HG02623 (cell line): ENCODE results near the gene NXN.
"Not testable (repeated sequence)": the region's sequence is repeated elsewhere in the genome, so short reads cannot be mapped to it uniquely, and the experiment has no call there.

Experiments
- ATAC-seq: cut with Tn5 transposase; IDR thresholded peaks from one replicate; pipeline ENCODE4 v1.9.1; 2021; ENCODE audit warnings: moderate library complexity; ENCODE audit not compliant: unreplicated experiment

Gene NXN

DNA sequence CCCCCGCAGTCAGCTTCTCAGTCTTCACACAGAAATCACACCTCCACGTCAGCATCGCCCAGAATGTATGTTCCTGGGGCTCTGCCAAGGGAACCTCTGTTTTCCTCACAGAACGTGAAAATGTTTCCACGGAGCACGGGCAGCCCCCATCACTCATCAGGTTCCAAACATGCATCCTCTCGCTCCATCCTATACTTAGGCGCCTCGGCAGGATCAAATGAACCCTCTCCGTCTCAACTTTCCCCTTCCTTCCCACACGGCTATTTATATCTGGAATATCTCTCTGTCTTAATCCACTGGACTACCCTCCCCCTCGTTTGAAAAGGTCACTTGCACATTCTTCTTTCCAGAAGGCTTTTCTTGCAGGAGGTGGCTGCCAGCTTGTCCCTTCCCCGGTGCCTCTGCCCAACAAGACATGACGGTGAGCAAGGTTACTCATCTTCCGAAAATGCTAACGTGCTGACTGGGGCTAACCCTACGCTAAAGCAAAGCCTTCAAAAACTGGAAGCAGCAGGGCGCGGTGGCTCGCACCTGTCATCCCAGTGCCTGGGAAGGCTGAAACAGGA lies 21.6 kb downstream of the NXN start:
- no peak for ATAC-seq

DNA sequence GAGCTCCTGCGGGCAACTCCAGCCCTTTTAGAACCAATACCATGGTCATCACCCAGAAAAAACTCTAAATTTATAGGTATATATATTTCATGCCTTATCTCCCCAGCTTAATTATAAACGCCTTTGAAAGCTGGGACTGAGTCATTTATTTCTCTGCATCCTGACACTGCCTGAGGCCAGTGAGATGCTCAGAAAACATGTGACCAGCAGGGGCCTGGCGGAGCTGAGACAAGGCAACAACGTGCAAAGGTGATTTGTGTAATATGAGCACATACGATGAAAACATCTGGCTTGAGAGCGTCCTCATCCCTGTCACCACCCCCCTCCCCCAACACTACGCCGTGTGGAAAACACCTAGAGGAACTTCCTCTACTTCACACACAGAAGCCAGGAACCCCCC lies 22.7 kb downstream of the NXN start:
- no peak for ATAC-seq

- ATAC-seq: no peak
Measured at GRCh38 chr17:954431-955164, 25.0 kb downstream of the NXN start.

- ATAC-seq: no peak
Measured at GRCh38 chr17:953767-954166, 25.8 kb downstream of the NXN start.

DNA sequence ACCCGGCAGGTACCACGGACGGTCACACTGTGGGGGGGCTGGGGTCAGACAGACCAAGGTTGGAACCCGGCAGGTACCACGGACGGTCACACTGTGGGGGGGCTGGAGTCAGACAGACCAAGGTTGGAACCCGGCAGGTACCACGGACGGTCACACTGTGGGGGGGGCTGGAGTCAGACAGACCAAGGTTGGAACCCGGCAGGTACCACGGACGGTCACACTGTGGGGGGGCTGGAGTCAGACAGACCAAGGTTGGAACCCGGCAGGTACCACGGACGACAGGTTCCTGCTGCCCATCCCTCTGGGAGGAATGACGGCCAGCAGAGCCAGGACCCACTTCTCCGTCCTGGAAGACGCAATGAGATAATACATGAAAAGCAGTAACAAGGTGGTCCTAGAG lies 27.0 kb downstream of the NXN start:
- not testable (repeated sequence) for ATAC-seq

GRCh38 chr17:951325-952132 lies 28.0 kb downstream of the NXN start:
- no peak for ATAC-seq

DNA sequence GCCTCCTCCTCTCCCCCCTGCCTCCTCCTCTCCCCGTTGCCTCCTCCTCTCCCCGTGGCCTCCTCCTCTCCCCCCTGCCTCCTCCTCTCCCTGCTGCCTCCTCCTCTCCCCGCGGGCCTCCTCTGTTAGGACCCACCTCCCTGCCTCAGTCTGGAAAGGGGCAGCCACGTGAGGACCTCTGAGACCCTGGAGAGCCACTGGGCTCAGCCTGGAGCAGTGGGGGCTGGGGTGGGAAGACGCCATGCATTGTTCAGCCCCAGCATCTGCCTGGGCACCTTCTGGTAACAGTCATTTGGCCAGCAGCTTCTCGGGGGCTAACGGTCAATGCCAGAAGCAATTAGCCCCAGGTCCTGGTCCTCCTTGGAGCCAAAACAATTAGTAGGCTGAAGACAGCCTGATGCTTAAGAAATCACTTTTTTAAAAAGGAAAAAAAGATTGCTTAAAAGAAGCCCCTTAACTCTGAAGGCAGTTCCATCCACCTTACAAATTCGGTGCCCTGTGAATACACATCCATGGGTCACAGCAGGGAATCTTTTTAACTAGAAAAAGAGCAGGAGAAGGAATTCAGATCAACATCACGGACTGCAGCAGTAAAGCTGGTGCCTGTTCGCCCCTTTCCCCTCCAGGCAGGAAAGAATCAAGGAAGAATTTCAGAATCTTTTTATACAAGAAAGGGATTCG lies 29.8 kb downstream of the NXN start:
- ATAC-seq: no peak

DNA sequence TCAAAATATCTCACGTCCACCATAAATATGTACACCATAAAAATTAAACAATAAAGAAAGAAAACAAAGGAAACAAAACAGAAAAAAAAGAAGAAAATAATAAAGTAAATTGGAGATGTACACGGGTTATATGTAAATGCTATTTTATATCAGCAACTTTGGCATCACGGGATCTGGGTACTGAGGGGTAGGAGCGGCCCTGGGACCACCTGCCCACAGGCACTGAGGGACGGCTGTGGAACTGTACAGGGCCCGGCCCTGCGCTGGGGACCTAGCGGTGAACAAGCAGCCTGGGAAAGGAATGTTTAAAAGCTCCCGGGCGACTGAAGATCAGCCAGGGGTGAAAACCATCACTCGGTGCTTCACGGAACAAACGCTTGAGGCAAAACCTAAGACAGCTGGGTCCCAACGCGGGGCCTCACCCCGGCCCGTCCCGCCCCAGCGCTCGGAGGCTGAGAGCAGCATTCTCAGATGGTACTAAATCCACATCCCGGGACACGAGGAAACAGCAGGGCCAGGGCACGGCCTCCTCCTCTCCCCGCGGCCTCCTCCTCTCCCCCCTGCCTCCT lies 31.2 kb downstream of the NXN start:
- ATAC-seq: no peak

DNA sequence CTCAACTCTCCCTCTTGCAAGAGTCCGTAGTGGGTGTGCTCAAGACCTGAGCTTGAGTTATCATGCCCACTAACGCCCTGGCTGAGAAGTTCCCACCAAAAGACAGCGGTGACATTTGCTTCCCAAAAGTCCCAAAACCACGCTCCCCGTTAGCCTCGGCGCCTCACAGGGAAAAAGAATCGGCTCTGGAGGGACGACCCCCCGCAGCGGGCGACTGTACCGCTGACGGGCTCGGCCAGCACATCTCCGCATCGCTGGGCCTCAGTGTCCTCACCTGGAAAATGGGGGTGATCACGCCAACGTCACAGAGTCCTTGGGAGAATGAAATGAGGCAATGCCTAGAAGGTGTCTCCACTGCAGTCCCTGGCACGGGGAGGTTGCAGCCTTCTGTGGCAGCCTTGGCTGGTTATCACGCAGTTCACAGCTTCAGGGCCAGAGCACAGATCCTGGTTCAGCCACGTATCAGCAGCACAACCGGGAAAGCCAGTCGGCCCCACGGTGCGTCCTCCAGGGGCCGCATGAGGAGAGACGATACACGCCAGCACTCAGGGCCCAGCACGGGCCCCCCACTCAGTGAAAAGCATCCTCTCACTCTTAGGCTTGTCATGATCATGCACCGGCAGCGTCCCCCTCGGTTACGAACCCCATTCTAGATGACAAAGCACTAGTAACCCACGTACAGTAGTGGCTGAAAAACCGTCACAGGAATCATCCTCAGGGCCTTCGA lies 32.9 kb downstream of the NXN start:
- ATAC-seq: no peak

DNA sequence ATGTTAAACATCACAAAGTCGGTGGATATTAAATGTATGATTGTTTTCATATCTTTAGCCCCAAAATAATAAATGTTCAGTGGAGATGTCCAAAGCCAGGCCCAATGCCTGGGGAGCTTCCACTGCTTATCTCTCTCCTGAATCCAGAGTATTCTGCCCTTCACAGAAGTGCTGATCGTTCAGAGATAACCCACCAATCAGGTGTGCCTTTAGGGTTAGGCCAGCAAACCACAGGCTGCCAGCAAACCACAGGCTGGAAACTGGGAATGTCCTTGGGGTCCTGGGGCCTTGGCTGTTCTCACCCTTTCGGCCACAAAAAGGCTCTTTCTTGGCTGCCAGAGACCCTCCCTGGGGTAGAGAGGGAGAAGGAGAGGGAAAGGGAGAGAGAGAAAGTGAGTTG lies 33.9 kb downstream of the NXN start:
- ATAC-seq: no peak

- ATAC-seq: no peak
Measured at GRCh38 chr17:944266-944826, 35.2 kb downstream of the NXN start.

- no peak for ATAC-seq
Measured at GRCh38 chr17:935485-935884, 44.1 kb downstream of the NXN start.

GRCh38 chr17:933312-934073 lies 46.1 kb downstream of the NXN start:
- no peak for ATAC-seq

GRCh38 chr17:930258-930657 lies 49.3 kb downstream of the NXN start:
- ATAC-seq: no peak

DNA sequence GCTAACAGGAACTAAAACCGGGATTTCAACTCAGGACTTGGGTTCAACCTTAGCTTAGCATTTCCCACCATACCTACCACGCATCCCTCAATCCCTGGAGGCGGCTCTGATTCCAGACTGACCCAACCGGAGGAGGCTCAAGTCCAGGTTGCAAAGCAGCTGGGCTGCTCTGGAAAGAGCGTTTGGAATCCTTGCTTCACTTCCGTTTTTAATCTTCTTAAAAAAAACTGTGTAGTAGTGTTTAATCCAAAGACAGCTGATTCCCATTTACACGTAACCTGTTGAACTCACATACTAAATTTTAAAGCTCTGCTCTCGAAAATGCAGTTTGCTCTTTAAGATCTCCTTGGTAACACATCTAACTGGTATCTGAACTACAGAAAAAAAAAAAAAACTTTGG lies 50.0 kb downstream of the NXN start:
- ATAC-seq: no peak

DNA sequence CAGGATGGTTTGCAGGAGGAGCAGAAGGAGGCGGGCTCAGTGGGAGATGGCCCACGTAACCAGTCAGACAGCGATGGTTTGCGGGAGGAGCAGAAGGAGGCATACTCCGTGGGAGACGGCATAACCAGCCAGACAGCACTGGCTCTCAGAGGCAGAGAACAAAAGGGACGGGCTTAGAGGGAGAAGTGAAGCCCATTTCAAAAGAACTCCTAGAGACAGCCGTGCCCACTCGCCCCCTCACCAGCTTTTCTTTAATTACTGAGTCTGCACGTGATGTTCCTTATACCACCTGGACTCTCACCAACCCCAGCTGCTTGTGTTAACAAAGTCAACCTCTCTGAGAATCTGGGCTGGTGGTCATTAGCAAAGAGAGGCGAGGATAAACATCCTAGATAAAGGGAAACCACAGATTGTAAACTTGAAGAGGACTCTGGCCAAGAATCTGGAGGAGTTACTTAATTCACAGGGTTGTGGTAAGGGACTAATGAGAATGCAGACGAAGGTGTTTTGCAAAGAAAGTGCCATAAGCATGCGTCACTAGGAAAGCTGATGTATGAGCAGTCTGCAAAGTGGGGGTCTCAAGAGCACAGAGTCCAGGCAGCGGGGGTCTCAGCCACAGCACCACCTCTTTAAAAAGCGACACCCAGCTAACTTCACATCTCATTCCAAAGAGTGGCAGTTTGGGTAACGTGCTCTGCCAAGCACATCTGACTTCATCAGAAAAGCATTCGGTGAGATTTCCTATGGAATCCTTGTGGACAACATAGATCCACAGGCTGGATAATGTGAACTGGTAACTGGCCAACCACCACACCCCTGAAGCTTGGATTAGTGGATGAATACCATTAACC lies 51.7 kb downstream of the NXN start:
- ATAC-seq: no peak

DNA sequence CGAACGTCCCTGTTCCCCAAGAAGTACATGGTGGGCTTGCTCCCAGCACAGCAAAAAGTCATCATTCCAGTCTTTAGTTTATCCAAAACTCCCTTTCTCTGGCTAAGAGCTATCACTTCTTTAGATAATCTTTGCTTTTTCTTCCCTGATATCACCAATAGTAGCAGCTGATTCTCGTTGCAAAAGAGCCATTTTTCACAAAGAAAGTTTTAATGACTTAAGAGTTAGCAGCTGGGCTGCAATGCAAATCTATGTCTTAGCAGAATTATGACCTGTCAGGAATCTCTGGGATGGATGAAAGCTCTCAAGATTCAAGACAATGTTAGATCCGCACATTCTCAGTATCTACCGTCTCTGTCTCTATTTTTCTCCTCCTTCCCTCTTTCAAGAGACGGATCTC lies 53.8 kb downstream of the NXN start:
- no peak for ATAC-seq

GRCh38 chr17:924711-925475 lies 54.7 kb downstream of the NXN start:
- no peak for ATAC-seq
